Keratinocyte (primary cell): ENCODE data around the gene C1orf74. TPM values are rescaled to one million over a fixed set of nuclear protein-coding genes. Genes with fewer than 3 reads are reported as not detected.

ENCODE experiments used
- DNase-seq: peaks from one replicate; pipeline ENCODE4 v3.0.0-alpha.2; 2011; ENCODE audit warnings: low read depth, missing footprints, low spot score
- FAIRE-seq: peaks from 2 replicates; lab custom pipeline; 2011; peaks lifted over from hg19 to GRCh38; lab: Jason Lieb, UNC
- H2AFZ ChIP-seq: 2 replicates; pipeline ENCODE4 v1.6.0; 2012; ENCODE audit warnings: low read length, control low read depth, inconsistent platforms; ENCODE audit not compliant: control insufficient read depth
- H3K27ac ChIP-seq: 2 replicates; pipeline ENCODE4 v1.5.1; 2011; ENCODE audit warnings: low read length; ENCODE audit not compliant: control insufficient read depth, insufficient read depth
- H3K27me3 ChIP-seq: 3 replicates; pipeline ENCODE4 v1.6.0; 2011; ENCODE audit warnings: low read length; ENCODE audit not compliant: control insufficient read depth, insufficient read depth; ENCODE audit errors: extremely low read depth
- H3K36me3 ChIP-seq, 2 experiments: 2 replicates in 1 of 2; 3 replicates in 1 of 2; pipeline ENCODE4 v1.5.1; 2011; ENCODE audit warnings: low read length in 2 of 2, mild to moderate bottlenecking in 1 of 2; ENCODE audit not compliant: control insufficient read depth in 2 of 2, insufficient read depth in 2 of 2; ENCODE audit errors: extremely low read depth in 1 of 2
- H3K4me1 ChIP-seq: 3 replicates; pipeline ENCODE4 v1.5.1; 2011; ENCODE audit warnings: low read length; ENCODE audit not compliant: control insufficient read depth, insufficient read depth; ENCODE audit errors: extremely low read depth
- H3K4me2 ChIP-seq: 3 replicates; pipeline ENCODE4 v1.6.0; 2011; ENCODE audit warnings: low read depth, low read length; ENCODE audit not compliant: control insufficient read depth, insufficient read depth; ENCODE audit errors: extremely low read depth
- H3K4me3 ChIP-seq, 3 experiments: fragments of 200-600 bp in 1 of 3; sonication (generic) in 1 of 3; 2 replicates in 2 of 3; 3 replicates in 1 of 3; pipeline ENCODE4 v1.5.1; 2011 to 2016; ENCODE audit warnings: low read length in 3 of 3, mild to moderate bottlenecking in 3 of 3, control low read depth in 2 of 3, inconsistent platforms in 1 of 3, low read depth in 1 of 3, mixed read lengths in 1 of 3, mixed run types in 1 of 3, moderate library complexity in 1 of 3; ENCODE audit not compliant: control insufficient read depth in 2 of 3, insufficient read depth in 2 of 3; ENCODE audit errors: extremely low read depth in 1 of 3
- H3K79me2 ChIP-seq: 2 replicates; pipeline ENCODE4 v1.6.0; 2012; ENCODE audit warnings: low read length; ENCODE audit not compliant: control insufficient read depth, insufficient read depth
- H3K9ac ChIP-seq: 3 replicates; pipeline ENCODE4 v1.6.0; 2011; ENCODE audit warnings: low read length; ENCODE audit not compliant: control insufficient read depth, insufficient read depth; ENCODE audit errors: extremely low read depth
- H3K9me1 ChIP-seq: 3 replicates; pipeline ENCODE4 v1.6.0; 2011; ENCODE audit warnings: low read length; ENCODE audit not compliant: control insufficient read depth, insufficient read depth; ENCODE audit errors: extremely low read depth
- H3K9me3 ChIP-seq: 2 replicates; pipeline ENCODE4 v1.5.1; 2012; ENCODE audit warnings: low read depth, low read length; ENCODE audit not compliant: control insufficient read depth
- H4K20me1 ChIP-seq: 3 replicates; pipeline ENCODE4 v1.6.0; 2011; ENCODE audit warnings: low read length; ENCODE audit not compliant: control insufficient read depth, insufficient read depth; ENCODE audit errors: extremely low read depth
- EZH2 ChIP-seq: IDR thresholded peaks from one replicate; pipeline ENCODE4 v1.6.1; 2012; ENCODE audit warnings: inconsistent platforms, mild to moderate bottlenecking, low read length, moderate library complexity
- dilution Hi-C: fragments of 300-500 bp; cut with MboI; formaldehyde crosslinking; loops from one replicate; pipeline ENCODE4 v1.7.0; 2020; ENCODE audit warnings: low sequenced_read_pairs; ENCODE audit not compliant: extremely low pct_ligation_motif_present
- polyA plus RNA-seq, 5 experiments: library from polyadenylated mRNA; depleted of rRNA in 3 of 5; stranded (reverse) in 3 of 5; stranded (forward) in 1 of 5; unstranded in 1 of 5; fragments of >200 nt; gene quantifications; 1 replicate in 1 of 5; 2 replicates in 3 of 5; 3 replicates in 1 of 5; pipeline versions ENCODE4 v1.2.1 to v1.2.3, GENCODE V29; 2011 to 2012; ENCODE audit warnings: missing spikeins in 2 of 5, low read depth in 1 of 5, low replicate concordance in 1 of 5
- TF ChIP-seq, protein P1 (sequence below), 3 experiments: IDR thresholded peaks in 1 of 3; conservative IDR thresholded peaks in 1 of 3; optimal IDR thresholded peaks in 1 of 3; 2 replicates in 2 of 3; 3 replicates in 1 of 3; pipeline versions ENCODE3 to v1.5.1; 2011; ENCODE audit warnings: low read length in 3 of 3, mild to moderate bottlenecking in 3 of 3, moderate library complexity in 2 of 3, control low read depth in 1 of 3, inconsistent platforms in 1 of 3; ENCODE audit not compliant: insufficient read depth in 2 of 3; ENCODE audit errors: extremely low read depth in 1 of 3

C1orf74 gene
- polyA plus RNA-seq, 1 donor (not counting 4 experiments of a cell fraction or from before 2014, with no cell fraction given): 58.1 TPM

GRCh38 chr1:209749670-209750323 is 34.6 kb downstream of the C1orf74 start:
- TF ChIP-seq EZH2: no peak
- TF ChIP-seq, protein P1, sequence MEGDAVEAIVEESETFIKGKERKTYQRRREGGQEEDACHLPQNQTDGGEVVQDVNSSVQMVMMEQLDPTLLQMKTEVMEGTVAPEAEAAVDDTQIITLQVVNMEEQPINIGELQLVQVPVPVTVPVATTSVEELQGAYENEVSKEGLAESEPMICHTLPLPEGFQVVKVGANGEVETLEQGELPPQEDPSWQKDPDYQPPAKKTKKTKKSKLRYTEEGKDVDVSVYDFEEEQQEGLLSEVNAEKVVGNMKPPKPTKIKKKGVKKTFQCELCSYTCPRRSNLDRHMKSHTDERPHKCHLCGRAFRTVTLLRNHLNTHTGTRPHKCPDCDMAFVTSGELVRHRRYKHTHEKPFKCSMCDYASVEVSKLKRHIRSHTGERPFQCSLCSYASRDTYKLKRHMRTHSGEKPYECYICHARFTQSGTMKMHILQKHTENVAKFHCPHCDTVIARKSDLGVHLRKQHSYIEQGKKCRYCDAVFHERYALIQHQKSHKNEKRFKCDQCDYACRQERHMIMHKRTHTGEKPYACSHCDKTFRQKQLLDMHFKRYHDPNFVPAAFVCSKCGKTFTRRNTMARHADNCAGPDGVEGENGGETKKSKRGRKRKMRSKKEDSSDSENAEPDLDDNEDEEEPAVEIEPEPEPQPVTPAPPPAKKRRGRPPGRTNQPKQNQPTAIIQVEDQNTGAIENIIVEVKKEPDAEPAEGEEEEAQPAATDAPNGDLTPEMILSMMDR (optimal IDR thresholded peaks at IDR 0.05 in 1 of 3, IDR thresholded peaks at IDR 0.05 in 1 of 3, conservative IDR thresholded peaks at IDR 0.05 in 1 of 3; ENCODE audit: extremely low read depth in 1 of 3, insufficient read depth in 2 of 3, low read length in 3 of 3): no peak
- no peak overlapping the region for H3K27ac ChIP-seq
- no peaks in the 10 kb centered on the region for H3K9me1 ChIP-seq
- no peaks in the 10 kb centered on the region for H3K27me3 ChIP-seq
- DNase-seq (no peak), FAIRE-seq (no peak)
- dilution Hi-C loops: no loop called here
- H3K79me2 ChIP-seq: no peaks in the 10 kb centered on the region
- no peaks in the 10 kb centered on the region for H4K20me1 ChIP-seq
- no peaks in the 10 kb centered on the region for H3K36me3 ChIP-seq
- no peak overlapping the region for H3K9ac ChIP-seq
- peaks cover 10% of the 10 kb centered on the region for H3K4me1 ChIP-seq
- H3K9me3 ChIP-seq: no peaks in the 10 kb centered on the region
- H2AFZ ChIP-seq: no peak overlapping the region
- no peak overlapping the region for H3K4me2 ChIP-seq
- no peak overlapping the region for H3K4me3 ChIP-seq

DNA sequence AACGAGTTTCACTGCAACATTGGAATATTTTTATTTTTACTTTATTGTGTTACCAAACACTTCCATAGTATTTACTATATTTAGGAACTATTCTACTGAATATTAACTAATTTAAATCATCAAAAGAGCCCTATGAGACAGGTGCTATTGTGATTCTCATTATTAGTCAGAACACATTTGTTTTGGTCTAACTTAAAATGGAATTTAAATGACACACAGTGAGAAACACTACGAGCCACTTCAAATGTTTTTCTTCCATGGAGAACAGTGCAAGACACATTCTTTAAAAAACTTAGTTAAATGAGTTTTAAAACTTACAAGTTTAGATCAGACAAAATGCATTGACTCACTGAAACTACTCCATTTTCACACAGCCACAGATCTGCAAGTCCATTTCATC is 35.2 kb downstream of the C1orf74 start:
- Histone ChIP-seq H3K27me3 (no peaks in the 10 kb centered on the region), H2AFZ (no peak overlapping the region), H3K79me2 (no peaks in the 10 kb centered on the region), H3K9me1 (no peaks in the 10 kb centered on the region), H3K4me2 (no peak overlapping the region), H3K4me3 (no peak overlapping the region), H3K9me3 (no peaks in the 10 kb centered on the region), H4K20me1 (no peaks in the 10 kb centered on the region), H3K36me3 (no peaks in the 10 kb centered on the region), H3K27ac (no peak overlapping the region), H3K9ac (no peak overlapping the region), H3K4me1 (peaks cover 10% of the 10 kb centered on the region)
- dilution Hi-C loops: no loop called here
- no peak for TF ChIP-seq EZH2
- TF ChIP-seq, protein P1 (optimal IDR thresholded peaks at IDR 0.05 in 1 of 3, IDR thresholded peaks at IDR 0.05 in 1 of 3, conservative IDR thresholded peaks at IDR 0.05 in 1 of 3; ENCODE audit: extremely low read depth in 1 of 3, insufficient read depth in 2 of 3, low read length in 3 of 3): no peak
- no peak for DNase-seq
- FAIRE-seq: no peak
